Measurements from ENCODE around the gene MOGAT2.

MOGAT2 gene

DNA sequence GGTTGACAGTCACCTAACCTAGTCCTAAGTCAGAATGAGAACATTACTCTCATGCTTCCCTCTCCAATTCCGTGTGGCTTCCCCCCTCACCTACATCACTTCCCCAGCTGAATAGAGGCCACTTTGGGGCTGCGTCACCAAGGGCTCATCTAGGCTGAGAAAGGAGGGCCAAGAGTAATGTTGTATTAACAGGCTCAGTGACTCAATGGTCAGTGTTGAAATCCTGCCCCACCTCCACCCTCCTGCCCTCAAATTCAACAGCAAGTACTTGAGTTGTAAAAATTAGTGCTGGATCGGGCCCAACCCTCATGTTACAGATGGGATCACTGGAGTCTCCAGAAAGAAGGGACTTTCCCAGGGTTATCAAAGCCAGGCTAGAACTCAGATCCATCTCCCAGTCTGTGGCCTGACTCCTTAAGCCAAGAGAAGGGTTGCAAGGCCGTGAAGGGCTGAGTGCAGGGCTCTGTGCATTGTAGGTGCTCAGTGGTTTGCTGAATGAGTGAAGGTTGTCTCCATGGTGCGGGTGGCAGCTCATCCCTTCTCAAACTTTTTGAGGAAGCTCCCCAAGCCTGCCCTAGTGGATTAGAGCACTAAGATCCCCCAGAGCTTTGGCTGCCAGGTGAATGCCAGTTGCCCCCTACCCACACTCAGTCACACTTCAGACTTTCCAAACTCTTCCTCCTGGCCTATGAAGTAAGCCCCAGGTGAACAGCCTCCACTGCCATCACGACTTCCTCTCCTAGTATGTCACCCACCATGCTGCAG is 54.2 kb downstream of the MOGAT2 start:
- TF ChIP-seq, protein P1, sequence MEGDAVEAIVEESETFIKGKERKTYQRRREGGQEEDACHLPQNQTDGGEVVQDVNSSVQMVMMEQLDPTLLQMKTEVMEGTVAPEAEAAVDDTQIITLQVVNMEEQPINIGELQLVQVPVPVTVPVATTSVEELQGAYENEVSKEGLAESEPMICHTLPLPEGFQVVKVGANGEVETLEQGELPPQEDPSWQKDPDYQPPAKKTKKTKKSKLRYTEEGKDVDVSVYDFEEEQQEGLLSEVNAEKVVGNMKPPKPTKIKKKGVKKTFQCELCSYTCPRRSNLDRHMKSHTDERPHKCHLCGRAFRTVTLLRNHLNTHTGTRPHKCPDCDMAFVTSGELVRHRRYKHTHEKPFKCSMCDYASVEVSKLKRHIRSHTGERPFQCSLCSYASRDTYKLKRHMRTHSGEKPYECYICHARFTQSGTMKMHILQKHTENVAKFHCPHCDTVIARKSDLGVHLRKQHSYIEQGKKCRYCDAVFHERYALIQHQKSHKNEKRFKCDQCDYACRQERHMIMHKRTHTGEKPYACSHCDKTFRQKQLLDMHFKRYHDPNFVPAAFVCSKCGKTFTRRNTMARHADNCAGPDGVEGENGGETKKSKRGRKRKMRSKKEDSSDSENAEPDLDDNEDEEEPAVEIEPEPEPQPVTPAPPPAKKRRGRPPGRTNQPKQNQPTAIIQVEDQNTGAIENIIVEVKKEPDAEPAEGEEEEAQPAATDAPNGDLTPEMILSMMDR (IDR thresholded peaks at IDR 0.05; ENCODE audit: control insufficient read depth, insufficient read depth, low read depth, low read length, missing control alignments): no peak
- no peak overlapping the region for H3K4me3 ChIP-seq (ENCODE audit: control insufficient read depth, low read depth, low read length)
- peak; percentile 87 for DNase-seq (ENCODE audit: low read depth)

DNA sequence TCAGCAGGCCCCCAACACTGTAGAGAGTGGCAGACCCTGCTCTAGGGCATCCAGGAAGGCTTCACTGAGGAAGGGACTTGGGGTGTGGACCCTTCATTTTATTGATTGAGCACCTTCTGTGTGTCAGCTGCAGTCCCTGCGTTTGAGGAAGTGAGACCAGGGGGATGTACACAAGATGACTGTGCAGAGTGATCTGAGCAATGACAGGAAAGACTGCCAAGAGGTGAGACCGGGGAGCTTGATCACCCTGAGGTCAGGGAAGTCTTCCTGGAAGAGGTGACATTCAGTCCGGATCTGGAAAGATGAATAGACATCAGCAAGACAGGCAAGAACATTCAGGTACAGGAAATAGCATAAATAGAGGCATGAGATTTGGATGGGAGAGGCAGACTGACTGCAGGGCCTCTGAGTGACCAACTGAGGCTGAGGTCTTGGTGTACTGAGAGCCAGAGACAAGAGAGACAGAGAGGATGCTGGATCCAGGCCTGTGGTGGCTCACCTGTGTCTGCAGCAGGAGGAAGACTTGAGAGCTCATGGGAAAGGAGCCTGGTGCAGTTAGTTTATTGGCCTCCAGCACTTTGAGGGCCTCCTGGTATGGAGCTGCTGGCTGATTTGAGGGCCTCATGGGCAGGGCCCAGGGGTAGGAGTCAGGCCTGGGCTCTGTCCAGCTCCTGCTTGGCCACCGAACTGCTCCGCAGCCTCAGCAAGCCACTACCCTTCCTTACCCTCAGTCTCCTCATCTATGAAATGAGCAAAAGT is 56.1 kb downstream of the MOGAT2 start:
- no peak overlapping the region for H3K4me3 ChIP-seq (ENCODE audit: control insufficient read depth, low read depth, low read length)
- no peak for DNase-seq (ENCODE audit: low read depth)
- TF ChIP-seq, protein P1 (IDR thresholded peaks at IDR 0.05; ENCODE audit: control insufficient read depth, insufficient read depth, low read depth, low read length, missing control alignments): no peak

DNA sequence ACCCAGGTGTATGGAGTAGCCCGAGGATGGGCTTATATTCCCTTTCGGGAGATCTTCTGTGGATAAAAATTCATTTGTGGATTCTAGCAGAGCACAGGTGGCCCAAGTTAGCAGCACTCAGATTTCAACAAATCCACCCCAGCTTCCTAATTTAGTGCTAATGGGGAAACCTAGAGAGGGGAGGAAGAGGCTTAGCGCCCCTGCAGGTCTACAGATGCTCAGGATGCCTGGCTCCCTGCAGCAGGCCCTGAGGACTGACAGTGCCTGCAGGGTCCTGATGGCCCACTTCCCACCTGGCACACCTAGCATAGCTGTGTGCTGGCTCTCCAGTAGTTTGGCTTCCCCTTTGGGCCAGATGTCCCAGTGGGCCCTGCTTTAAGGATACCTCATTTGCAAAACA is 57.4 kb downstream of the MOGAT2 start:
- TF ChIP-seq, protein P1 (IDR thresholded peaks at IDR 0.05; ENCODE audit: control insufficient read depth, insufficient read depth, low read depth, low read length, missing control alignments): no peak

DNA sequence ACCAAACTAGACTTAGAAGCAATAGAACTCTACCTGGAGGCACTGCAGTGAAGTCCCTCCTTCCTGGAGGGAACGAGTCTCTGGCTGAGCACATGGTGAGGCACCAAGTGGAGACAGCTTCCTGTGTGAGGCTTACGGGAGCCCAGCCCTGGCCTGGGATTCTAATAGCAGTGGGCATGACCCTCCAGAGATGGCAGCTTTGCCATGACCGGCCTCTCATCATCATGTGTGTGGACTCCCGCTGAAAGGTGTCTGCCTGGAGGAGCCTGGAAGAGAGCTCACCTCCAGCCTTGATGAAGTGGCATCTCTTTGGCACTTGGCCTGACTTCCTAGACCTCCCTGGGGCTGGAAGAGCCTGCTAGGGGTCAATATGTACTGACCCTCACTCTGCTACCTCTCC is 58.9 kb downstream of the MOGAT2 start:
- TF ChIP-seq, protein P1 (IDR thresholded peaks at IDR 0.05; ENCODE audit: control insufficient read depth, insufficient read depth, low read depth, low read length, missing control alignments): no peak
- H3K4me3 ChIP-seq (ENCODE audit: control insufficient read depth, low read depth, low read length): no peak overlapping the region
- no peak for DNase-seq (ENCODE audit: low read depth)

More for the DNA sequence above, 57.4 kb downstream of the MOGAT2 start:
- no peak overlapping the region for H3K4me3 ChIP-seq (ENCODE audit: control insufficient read depth, low read depth, low read length)
- no peak for DNase-seq (ENCODE audit: low read depth)

DNA sequence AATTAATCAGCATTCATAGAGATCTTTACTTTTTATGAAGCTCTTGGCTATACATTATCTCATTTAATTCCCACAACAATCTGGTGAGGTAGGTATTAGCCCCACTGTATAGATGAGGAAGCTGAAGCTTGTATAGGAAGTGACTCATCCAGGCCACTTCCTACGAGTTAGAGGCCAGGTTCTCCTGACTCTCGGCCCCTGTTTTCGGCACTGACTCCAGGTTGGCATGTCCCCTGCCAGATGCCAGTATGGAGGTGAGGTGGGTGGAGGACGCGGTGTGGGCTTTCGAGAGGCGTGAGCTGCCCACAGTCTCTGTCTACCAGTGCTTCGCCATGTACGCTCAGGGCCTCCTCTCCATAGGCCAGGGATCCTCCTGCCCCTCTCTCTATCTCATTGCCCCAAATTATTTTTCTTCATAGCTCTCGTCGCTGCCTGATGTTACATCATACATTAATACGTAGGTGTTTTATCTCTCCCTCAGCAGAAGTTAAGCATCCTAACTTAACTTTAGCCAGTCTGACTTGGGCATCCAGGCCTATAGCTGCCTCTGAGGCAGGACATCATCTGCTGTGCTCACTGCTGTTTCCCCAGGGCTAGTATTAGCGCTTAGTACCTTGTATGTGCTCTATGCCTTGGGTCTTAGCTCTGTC is 59.9 kb downstream of the MOGAT2 start:
- TF ChIP-seq, protein P1 (IDR thresholded peaks at IDR 0.05; ENCODE audit: control insufficient read depth, insufficient read depth, low read depth, low read length, missing control alignments): no peak
- no peak for DNase-seq (ENCODE audit: low read depth)
- H3K4me3 ChIP-seq (ENCODE audit: control insufficient read depth, low read depth, low read length): no peak overlapping the region

DNA sequence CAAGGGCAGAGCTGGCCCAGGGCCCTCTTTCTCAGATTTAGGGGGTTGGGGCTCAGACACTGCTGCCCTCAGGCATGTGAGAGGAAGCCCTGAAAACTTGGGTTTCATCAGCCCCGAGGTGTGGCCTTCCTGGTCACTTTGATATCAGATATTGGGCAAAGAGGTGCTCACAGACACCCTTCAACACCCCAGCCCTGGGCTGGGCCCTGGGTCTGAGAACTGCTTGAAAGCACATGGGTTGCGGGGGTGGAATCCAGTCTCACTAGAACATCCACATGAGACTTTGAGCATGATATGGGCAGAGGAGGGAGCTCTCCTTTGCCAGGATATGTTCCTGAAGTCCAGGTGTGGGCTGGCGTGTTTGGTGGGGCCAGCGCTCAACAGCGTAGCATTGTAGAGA is 61.3 kb downstream of the MOGAT2 start:
- no peak for DNase-seq (ENCODE audit: low read depth)
- no peak overlapping the region for H3K4me3 ChIP-seq (ENCODE audit: control insufficient read depth, low read depth, low read length)
- TF ChIP-seq, protein P1 (IDR thresholded peaks at IDR 0.05; ENCODE audit: control insufficient read depth, insufficient read depth, low read depth, low read length, missing control alignments): no peak

Measured in AG09309 (cell line).